Panc1 (cell line): Measurements from ENCODE around the gene FGD4. TPM values are rescaled to one million over a fixed set of nuclear protein-coding genes. Genes with fewer than 3 reads are reported as not detected.

Experiments
- ATAC-seq: fragments of 200-7000 bp; cut with Tn5 transposase; 2 replicates; pipeline ENCODE4 v1.9.1; 2020; ENCODE audit warnings: mild to moderate bottlenecking, moderate library complexity
- BruUV-seq: library from RNA; stranded (reverse); fragments of 400-500 nt; replicated peaks from 2 replicates; lab custom pipeline; 2021; lab: Mats Ljungman, UMichigan
- CTCF ChIA-PET: fragments of 300-600 bp; sonication (Branson Sonifier 250); formaldehyde crosslinking; loops from one replicate; lab custom pipeline; 2022; ENCODE audit warnings: antibody characterized with exemption; lab: Charles Lee
- POLR2A ChIA-PET: fragments of 300-600 bp; sonication (Branson Sonifier 250); formaldehyde crosslinking; loops from one replicate; lab custom pipeline; 2022; ENCODE audit warnings: antibody characterized with exemption; lab: Charles Lee
- DNase-seq: peaks from one replicate; pipeline ENCODE4 v3.0.0-alpha.2; 2010; ENCODE audit warnings: low read depth, low spot score
- H3K27ac ChIP-seq: 2 replicates; pipeline ENCODE4 v1.5.1; 2011; ENCODE audit warnings: mild to moderate bottlenecking, low read length, inconsistent platforms
- H3K27me3 ChIP-seq: fragments of 200-500 bp; sonication (Bioruptor generic); 2 replicates; pipeline ENCODE4 v1.6.0; 2014; ENCODE audit warnings: low read length, inconsistent platforms; ENCODE audit not compliant: control insufficient read depth, insufficient read depth
- H3K36me3 ChIP-seq: fragments of 200-500 bp; sonication (Bioruptor generic); 2 replicates; pipeline ENCODE4 v1.5.1; 2014; ENCODE audit warnings: inconsistent platforms, mild to moderate bottlenecking, low read length, moderate library complexity; ENCODE audit not compliant: control insufficient read depth, insufficient read depth
- H3K4me1 ChIP-seq: 2 replicates; pipeline ENCODE4 v1.5.1; 2011; ENCODE audit warnings: inconsistent platforms, mild to moderate bottlenecking, low read length, moderate library complexity; ENCODE audit not compliant: control insufficient read depth, insufficient read depth
- H3K4me3 ChIP-seq, 2 experiments: 2 replicates each; pipeline ENCODE4 v1.5.1; 2011 to 2012; ENCODE audit warnings: low read depth in 2 of 2, low read length in 2 of 2, mild to moderate bottlenecking in 2 of 2, inconsistent platforms in 1 of 2, moderate library complexity in 1 of 2
- H3K9me3 ChIP-seq: fragments of 200-500 bp; sonication (Bioruptor generic); 2 replicates; pipeline ENCODE4 v1.5.1; 2014; ENCODE audit warnings: low read depth, mild to moderate bottlenecking, inconsistent platforms, low read length, moderate library complexity; ENCODE audit not compliant: control insufficient read depth, insufficient read depth
- POLR2AphosphoS5 ChIP-seq: IDR thresholded peaks from 2 replicates; pipeline ENCODE4 v1.6.1; 2012; ENCODE audit warnings: mild to moderate bottlenecking, low read depth, low read length, moderate library complexity
- SIN3A ChIP-seq: IDR thresholded peaks from 2 replicates; pipeline ENCODE4 v1.6.1; 2012; ENCODE audit warnings: low read depth, mild to moderate bottlenecking, low read length, moderate library complexity, borderline replicate concordance; ENCODE audit not compliant: insufficient read depth
- TCF7L2 ChIP-seq: IDR thresholded peaks from 2 replicates; pipeline ENCODE4 v1.6.1; 2011; ENCODE audit warnings: mild to moderate bottlenecking, low read depth, low read length, inconsistent platforms
- in situ Hi-C: cut with HindIII; loops from 2 replicates; pipeline ENCODE4 v1.10.0; 2016; ENCODE audit warnings: low sequenced_read_pairs, low pct_unique_long_range_greater_than_20kb
- intact Hi-C: fragments of 100-400 bp; cut with micrococcal nuclease; formaldehyde crosslinking; loops from one replicate; pipeline ENCODE4 v1.10.0; 2022; ENCODE audit not compliant: unreplicated experiment
- total RNA-seq: library from RNA; stranded (reverse); gene quantifications from one replicate; pipeline ENCODE4 v1.2.1, GENCODE V29; 2021; ENCODE audit not compliant: unreplicated experiment
- TF ChIP-seq, protein P1 (sequence below): fragments of 450-650 bp; IDR thresholded peaks from 2 replicates; pipeline ENCODE4 v1.5.1; 2017; ENCODE audit warnings: mild to moderate bottlenecking
- TF ChIP-seq, protein P2 (sequence below), 2 experiments: IDR thresholded peaks; 2 replicates each; pipeline ENCODE4 v1.6.1; 2011 to 2012; ENCODE audit warnings: low read depth in 2 of 2, control low read depth in 1 of 2, low read length in 1 of 2, mild to moderate bottlenecking in 1 of 2, moderate library complexity in 1 of 2; ENCODE audit not compliant: insufficient read depth in 1 of 2

Gene FGD4
- total RNA-seq, 1 experiment from 2014 or later = 5.0 TPM

DNA sequence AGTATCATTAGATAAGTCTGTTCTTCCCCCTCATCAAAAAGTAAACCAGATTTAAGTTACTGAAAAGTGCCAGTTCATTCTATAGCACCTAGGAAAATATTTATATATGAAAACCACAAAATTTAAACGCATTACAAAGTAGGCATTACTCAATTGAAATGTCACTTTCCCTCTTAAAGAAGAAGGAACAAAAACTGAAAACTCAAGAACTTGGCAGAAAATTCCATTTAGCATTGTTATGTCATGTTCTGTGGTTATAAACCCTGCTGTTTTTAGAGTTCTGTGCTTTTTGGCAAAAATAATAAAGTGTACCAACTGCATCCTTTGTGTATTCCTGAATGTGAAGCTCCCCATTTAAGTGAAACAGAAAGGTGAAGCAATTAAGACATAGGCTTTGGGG, 3.6 kb downstream of the FGD4 start:
- ATAC-seq (no peak), DNase-seq (no peak)
- 0 out of 2 replicates have a peak, but pooled peaks cover 4% of the 10 kb centered on the region for H3K27me3 ChIP-seq
- H3K4me3 ChIP-seq = no peak overlapping the region
- in situ Hi-C loops (no loop called here), intact Hi-C loops (no loop called here)
- no peak overlapping the region for H3K27ac ChIP-seq
- ChIA-PET POLR2A (no interaction called here), CTCF (no interaction called here)
- peaks cover 7% of the 10 kb centered on the region for H3K4me1 ChIP-seq
- no peak for TF ChIP-seq SIN3A
- no peak for TF ChIP-seq POLR2AphosphoS5
- H3K36me3 ChIP-seq = no peaks in the 10 kb centered on the region; the same call in 1 of the 2 replicates
- BruUV-seq = TSS peak; percentile 40
- no peaks in the 10 kb centered on the region for H3K9me3 ChIP-seq

DNA sequence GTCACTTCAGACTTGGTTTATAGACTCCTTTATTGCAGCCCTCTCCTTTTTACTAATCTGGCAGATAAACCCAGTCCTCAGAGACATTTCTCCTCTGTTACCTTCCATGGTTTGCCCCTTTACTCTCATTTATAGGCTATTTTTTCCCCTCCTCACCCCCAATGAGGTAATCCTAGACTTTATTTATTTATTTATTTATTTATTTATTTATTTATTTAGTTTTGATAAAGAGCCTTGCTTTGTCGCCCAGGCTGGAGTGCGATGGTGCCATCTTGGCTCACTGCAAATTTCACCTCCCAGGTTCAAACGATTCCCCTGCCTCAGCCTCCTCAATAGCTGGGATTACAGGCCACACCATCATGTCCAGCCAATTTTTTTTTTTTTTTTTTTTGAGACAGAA, 8.4 kb downstream of the FGD4 start:
- no peak overlapping the region for H3K27ac ChIP-seq
- H3K4me1 ChIP-seq = no peaks in the 10 kb centered on the region
- ChIA-PET CTCF (no interaction called here), POLR2A (no interaction called here)
- no peaks in the 10 kb centered on the region for H3K9me3 ChIP-seq
- no TSS peak for BruUV-seq
- H3K4me3 ChIP-seq = no peak overlapping the region
- intact Hi-C loops (no loop called here), in situ Hi-C loops (no loop called here)
- TF ChIP-seq, protein P1, sequence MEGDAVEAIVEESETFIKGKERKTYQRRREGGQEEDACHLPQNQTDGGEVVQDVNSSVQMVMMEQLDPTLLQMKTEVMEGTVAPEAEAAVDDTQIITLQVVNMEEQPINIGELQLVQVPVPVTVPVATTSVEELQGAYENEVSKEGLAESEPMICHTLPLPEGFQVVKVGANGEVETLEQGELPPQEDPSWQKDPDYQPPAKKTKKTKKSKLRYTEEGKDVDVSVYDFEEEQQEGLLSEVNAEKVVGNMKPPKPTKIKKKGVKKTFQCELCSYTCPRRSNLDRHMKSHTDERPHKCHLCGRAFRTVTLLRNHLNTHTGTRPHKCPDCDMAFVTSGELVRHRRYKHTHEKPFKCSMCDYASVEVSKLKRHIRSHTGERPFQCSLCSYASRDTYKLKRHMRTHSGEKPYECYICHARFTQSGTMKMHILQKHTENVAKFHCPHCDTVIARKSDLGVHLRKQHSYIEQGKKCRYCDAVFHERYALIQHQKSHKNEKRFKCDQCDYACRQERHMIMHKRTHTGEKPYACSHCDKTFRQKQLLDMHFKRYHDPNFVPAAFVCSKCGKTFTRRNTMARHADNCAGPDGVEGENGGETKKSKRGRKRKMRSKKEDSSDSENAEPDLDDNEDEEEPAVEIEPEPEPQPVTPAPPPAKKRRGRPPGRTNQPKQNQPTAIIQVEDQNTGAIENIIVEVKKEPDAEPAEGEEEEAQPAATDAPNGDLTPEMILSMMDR = no peak
- TF ChIP-seq TCF7L2 = no peak
- TF ChIP-seq POLR2AphosphoS5 = no peak
- TF ChIP-seq, protein P2, sequence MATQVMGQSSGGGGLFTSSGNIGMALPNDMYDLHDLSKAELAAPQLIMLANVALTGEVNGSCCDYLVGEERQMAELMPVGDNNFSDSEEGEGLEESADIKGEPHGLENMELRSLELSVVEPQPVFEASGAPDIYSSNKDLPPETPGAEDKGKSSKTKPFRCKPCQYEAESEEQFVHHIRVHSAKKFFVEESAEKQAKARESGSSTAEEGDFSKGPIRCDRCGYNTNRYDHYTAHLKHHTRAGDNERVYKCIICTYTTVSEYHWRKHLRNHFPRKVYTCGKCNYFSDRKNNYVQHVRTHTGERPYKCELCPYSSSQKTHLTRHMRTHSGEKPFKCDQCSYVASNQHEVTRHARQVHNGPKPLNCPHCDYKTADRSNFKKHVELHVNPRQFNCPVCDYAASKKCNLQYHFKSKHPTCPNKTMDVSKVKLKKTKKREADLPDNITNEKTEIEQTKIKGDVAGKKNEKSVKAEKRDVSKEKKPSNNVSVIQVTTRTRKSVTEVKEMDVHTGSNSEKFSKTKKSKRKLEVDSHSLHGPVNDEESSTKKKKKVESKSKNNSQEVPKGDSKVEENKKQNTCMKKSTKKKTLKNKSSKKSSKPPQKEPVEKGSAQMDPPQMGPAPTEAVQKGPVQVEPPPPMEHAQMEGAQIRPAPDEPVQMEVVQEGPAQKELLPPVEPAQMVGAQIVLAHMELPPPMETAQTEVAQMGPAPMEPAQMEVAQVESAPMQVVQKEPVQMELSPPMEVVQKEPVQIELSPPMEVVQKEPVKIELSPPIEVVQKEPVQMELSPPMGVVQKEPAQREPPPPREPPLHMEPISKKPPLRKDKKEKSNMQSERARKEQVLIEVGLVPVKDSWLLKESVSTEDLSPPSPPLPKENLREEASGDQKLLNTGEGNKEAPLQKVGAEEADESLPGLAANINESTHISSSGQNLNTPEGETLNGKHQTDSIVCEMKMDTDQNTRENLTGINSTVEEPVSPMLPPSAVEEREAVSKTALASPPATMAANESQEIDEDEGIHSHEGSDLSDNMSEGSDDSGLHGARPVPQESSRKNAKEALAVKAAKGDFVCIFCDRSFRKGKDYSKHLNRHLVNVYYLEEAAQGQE (IDR thresholded peaks at IDR 0.05; ENCODE audit: insufficient read depth in 1 of 2, low read depth in 2 of 2, low read length in 1 of 2) = no peak
- TF ChIP-seq SIN3A = no peak
- ATAC-seq (no peak), DNase-seq (no peak)
- no peaks in the 10 kb centered on the region for H3K27me3 ChIP-seq
- H3K36me3 ChIP-seq = no peaks in the 10 kb centered on the region

DNA sequence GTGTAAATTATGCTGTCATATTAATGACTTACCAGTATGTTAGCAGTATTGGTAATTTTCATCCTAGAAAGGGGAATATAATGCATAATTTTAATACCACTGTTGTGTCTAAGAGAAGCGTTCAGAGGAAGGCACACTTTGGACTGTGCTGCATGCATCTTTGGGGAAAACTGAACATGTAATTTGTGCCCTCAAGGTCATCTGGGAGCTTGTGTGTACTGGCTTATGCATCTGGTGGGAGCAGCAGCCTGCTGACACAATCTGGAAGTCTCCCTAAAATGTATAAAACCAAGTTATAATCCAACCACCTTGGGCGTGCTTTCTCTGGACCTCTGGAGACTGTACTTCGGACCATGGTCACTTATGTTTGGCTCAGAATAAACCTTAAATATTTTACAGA, 14.1 kb downstream of the FGD4 start:
- ChIA-PET CTCF (no interaction called here), POLR2A (interaction anchor here (0.6 kb wide), 1 partner anchor 11 kb away, joined by 9 read pairs; no protein-coding TSS in a partner anchor)
- no peaks in the 10 kb centered on the region for H3K9me3 ChIP-seq

More for the DNA sequence above, 14.1 kb downstream of the FGD4 start:
- DNase-seq = no peak
- Histone ChIP-seq H3K27ac (no peak overlapping the region), H3K36me3 (no peaks in the 10 kb centered on the region), H3K4me3 (no peak overlapping the region), H3K4me1 (no peaks in the 10 kb centered on the region), H3K27me3 (no peaks in the 10 kb centered on the region)
- intact Hi-C loops (no loop called here), in situ Hi-C loops (no loop called here)
- peak; percentile 34; the same call in 1 of the 2 replicates for ATAC-seq
- TF ChIP-seq TCF7L2 = no peak
- no peak for TF ChIP-seq POLR2AphosphoS5
- no peak for TF ChIP-seq SIN3A
- TF ChIP-seq, protein P2 (IDR thresholded peaks at IDR 0.05; ENCODE audit: insufficient read depth in 1 of 2, low read depth in 2 of 2, low read length in 1 of 2) = no peak
- TF ChIP-seq, protein P1 = no peak
- BruUV-seq = no TSS peak
